ENCODE results near the gene PSMD1.

DNA sequence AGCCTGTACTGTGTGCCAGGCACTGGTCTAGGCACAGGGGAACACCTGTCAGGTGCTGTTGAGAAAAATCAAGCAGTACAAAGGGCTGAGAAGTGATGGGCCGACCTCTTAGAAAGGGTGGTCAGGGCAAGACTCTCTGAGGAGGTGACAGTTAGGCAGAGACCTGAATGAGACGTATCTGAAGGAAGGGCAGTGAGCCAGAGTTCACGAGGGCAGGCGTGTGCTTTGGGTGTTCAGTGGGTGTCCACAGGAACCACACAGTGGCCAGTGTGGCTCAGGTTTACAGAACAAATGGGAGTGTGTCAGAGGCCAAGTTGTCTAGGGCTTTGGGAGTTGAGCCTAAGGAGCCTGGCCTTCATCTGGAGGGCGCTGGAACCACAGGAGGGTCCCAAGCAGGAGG lies 147.9 kb downstream of the PSMD1 start:
- TF ChIP-seq, protein P1, sequence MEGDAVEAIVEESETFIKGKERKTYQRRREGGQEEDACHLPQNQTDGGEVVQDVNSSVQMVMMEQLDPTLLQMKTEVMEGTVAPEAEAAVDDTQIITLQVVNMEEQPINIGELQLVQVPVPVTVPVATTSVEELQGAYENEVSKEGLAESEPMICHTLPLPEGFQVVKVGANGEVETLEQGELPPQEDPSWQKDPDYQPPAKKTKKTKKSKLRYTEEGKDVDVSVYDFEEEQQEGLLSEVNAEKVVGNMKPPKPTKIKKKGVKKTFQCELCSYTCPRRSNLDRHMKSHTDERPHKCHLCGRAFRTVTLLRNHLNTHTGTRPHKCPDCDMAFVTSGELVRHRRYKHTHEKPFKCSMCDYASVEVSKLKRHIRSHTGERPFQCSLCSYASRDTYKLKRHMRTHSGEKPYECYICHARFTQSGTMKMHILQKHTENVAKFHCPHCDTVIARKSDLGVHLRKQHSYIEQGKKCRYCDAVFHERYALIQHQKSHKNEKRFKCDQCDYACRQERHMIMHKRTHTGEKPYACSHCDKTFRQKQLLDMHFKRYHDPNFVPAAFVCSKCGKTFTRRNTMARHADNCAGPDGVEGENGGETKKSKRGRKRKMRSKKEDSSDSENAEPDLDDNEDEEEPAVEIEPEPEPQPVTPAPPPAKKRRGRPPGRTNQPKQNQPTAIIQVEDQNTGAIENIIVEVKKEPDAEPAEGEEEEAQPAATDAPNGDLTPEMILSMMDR (IDR thresholded peaks at IDR 0.05) = no peak
- TF ChIP-seq POLR2A (IDR thresholded peaks at IDR 0.05) = no peak

All from adrenal gland (tissue), 5 donors.